HG03469 (cell line): ENCODE results near the gene RAPGEF6.
"Not testable (repeated sequence)": the region's sequence is repeated elsewhere in the genome, so short reads cannot be mapped to it uniquely, and the experiment has no call there.

Source experiments
- ATAC-seq: cut with Tn5 transposase; IDR thresholded peaks from one replicate; pipeline ENCODE4 v1.9.1; 2021; ENCODE audit warnings: mild to moderate bottlenecking, moderate library complexity, moderate number of reproducible peaks; ENCODE audit not compliant: unreplicated experiment

The RAPGEF6 gene

DNA sequence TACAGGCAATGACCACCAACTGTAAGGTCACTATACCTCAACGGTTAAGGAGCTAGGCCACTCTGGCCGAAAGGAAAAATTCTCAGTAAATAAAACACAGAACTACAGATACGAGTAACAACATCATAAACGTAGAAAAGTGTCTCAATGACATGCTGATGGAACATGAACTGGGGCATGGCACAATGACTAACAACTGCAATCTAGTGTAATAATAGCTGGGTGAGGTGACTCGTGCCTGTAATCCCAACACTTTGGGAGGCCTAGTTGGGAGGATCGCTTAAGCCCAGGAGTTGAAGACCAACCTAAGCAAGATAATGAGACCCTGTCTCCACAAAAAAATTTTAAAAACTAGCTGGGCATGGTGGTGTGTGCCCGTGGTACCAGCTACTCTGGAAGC, 9.8 kb upstream of the RAPGEF6 start:
- no peak for ATAC-seq

DNA sequence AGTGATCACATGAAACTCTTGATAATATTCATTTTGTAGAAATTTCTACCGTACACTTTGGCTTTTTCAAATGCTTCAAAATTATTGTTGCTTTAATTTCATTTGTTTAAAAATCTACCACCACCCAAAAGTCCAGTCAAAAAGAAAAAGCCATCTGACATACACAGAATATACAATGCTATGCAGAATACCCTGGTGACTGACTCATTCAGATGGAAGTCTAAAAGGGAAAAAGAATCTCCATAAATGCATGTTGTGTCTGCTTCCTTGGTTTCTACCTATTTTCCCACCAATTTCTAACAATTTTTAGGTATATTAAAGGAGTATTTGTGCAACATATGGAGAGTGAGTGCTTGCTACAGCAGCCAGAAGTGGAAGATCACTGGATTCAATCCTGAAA, 9.3 kb upstream of the RAPGEF6 start:
- no peak for ATAC-seq

DNA sequence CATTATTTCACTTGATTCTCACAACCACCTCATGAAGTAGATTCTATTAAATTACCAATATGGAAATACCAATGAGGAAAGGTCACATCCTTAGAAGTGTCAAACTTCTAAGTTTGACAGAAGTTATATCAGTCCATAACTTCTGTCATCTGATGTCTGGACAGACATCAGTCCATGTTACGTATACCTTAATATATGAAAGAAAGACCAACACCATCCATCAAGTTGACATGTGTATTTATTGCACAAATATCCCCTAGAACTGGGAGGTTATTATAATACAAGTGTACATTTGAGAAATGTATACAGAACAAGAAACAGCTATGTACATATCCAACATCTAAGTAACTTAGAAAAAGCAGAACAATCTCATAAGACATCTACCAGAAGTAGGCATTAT, 6.5 kb upstream of the RAPGEF6 start:
- ATAC-seq = no peak

DNA sequence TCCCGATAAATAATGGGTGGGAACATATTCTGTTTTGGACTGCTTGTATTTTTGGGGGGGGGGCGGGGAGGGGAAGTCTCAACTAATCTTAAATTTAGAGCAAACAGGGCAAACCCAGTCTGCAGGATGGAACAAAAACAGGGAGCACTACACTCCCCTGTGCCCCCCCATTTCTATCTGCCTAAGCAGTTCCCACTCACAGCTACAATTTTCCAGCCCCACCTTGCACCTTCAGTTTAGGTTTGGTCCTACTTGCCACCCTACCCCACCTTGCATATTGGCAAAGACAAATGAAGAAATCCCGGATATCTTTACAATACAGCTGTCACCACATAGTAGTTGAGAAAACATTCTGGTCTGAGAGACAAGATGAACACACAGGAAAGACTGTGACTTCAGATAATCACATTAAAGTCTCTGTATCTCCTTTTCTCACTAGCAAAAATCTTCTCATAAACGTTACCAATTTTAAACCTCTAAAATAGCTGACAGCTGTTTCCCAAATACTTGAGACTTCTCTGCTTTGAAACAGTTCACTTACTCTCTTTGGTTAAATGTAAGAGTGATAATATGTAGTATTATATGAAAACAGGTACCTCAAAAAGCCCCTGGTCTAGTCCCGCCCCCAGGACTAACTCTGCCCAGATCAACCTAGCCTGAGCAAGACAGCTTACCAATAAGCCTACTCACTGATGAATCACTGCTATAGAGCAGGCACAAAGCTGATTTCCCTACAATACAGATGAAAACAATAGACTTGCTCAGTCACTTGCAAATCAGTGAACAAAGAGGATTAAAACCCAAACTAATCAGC, 5.2 kb upstream of the RAPGEF6 start:
- ATAC-seq = peak; percentile 44

DNA sequence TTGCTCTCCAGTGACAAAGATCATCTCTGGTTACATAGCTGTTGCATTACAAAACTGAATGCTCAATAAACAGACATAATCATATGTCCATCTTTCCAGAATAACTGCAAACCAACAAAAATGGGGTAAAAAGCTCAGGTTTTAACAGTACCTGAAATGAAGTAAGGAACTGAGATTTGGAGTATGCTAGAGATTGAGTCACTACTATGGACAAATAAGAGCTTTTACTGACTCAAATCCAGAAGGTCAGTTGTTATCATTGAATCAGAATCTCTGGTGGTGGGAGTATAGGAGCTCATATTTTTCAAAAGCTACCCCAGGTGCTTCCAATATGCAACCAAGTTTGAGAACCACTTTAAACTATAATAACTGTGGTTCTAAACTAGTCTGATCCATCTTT, 4.1 kb upstream of the RAPGEF6 start:
- no peak for ATAC-seq

DNA sequence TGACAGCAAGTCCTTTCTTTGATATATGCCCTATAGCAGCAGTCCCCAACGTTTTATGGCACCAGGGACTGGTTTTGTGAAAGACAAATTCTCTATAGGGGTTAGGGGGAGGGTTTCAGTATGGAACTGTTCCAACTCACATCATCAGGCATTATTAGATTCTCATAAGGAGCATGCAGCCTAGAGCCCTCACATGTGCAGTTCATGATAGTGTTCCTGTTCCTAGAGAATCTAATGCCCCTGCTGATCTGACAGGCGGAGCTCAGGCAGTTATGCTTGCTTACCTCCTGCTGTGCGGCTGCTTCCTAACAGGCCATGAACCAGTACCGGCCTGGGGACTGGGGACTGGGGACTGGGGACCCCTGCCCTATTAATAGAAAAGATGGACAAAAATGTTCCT, 2.7 kb upstream of the RAPGEF6 start:
- no peak for ATAC-seq

DNA sequence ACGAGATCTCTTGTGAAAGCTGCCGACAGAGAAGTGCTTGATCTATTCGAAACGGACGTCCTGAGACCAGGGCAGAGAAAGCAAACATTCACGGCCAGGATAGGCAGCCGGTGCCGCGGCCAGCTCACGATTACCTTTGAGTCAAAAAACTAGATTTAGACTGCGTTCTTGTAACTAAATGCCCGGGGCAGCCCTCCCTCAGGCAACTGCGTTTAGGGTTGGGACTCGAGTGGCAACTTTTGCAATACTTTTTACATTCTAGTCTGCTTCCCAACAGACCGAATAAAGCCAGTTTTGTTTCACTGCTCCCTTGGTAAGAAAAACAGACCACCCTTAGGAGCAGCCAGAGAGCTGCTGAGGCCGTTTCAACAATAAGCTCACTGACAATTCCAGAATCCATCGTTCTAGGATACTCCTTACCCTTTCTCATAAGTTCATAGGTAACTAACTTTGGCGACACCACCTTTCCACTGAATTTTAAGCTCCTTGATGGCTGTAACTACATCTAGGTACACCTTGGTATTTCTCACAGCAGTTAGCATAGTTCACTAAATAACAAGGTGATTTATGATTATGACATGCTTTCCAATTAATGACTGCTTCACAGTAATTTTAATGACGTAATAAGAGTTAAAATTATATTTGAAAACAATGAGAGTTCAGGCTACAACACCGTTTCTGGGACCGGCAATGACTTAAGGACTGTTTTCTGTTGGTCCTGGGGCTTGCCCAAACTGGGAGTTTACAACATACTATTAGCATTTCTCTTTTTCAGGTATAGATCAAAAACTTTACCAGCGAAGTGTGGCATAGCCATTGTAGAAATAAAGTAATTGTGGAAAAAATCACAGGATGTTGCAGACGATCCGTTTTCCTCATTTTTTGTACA, 899 bp upstream of the RAPGEF6 start:
- ATAC-seq = no peak

DNA sequence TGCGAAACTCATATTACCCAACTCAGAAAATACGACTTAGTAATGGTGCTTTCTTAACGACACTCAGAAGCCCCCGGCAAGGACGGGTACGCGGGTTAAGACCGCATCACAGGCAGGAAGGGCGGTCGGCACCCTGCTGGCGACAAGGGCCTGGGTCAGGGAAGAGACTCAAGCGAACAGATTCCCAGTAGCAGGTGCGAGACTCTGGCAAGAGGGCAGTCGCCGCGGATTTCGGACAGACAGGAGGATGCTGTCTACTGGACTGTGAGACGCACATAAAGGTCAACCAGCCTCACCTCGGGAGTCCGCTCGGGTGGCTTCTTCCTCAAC, 398 bp downstream of the RAPGEF6 start:
- ATAC-seq = peak; percentile 18

DNA sequence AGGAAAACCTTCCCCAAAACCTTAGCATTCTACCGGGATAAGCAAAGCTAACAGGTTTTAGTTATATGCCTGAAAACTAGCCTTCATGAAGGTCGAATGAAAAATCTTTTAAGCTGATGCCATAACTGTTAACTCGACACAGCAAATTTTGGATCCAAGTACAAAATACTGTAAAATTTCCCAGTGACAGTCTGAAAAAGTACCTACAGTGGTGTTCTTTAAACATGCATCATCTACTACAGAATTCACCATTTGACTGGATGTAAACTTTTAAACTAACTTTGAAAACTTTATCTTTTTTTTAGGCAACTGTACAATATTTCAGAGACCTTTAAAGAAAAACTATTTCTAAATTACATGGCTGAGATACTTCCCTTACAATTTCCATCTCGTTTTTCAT, 791 bp downstream of the RAPGEF6 start:
- ATAC-seq = no peak

DNA sequence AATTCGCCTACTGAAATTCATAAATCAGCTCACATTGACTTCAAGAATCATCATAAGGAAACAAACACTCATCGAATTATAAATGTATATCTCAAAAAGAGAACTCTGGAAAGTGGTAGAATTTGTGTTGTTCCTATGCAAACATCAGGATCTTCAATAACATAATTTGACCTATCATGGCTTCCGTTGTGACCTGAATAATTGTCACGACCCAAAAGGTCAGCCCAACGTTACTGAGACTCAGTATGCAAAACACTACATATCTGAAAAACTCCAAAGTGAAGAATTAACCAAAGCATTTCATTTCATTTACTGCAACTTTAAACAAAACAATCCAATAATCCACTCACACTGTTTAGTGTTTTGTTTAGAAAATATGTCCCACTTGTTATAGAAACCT, 1.2 kb downstream of the RAPGEF6 start:
- no peak for ATAC-seq

DNA sequence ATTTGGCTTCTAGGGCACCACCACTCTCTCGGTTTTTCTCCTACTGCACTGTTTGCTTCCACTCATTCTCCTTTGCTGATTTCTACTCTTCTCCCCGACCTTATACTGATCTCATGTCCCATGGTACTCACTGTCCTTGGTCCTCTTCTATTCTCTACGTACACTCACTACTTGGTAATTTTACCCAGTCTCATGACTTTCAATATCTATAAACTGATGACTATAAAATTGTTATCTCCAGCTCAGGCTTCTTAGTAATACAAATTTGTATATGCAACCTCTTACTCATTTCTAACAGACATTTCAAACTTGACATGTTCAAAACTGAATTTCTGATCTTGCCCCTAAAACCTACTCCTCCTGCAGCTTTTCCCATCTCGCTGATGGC, 4.1 kb downstream of the RAPGEF6 start:
- no peak for ATAC-seq

DNA sequence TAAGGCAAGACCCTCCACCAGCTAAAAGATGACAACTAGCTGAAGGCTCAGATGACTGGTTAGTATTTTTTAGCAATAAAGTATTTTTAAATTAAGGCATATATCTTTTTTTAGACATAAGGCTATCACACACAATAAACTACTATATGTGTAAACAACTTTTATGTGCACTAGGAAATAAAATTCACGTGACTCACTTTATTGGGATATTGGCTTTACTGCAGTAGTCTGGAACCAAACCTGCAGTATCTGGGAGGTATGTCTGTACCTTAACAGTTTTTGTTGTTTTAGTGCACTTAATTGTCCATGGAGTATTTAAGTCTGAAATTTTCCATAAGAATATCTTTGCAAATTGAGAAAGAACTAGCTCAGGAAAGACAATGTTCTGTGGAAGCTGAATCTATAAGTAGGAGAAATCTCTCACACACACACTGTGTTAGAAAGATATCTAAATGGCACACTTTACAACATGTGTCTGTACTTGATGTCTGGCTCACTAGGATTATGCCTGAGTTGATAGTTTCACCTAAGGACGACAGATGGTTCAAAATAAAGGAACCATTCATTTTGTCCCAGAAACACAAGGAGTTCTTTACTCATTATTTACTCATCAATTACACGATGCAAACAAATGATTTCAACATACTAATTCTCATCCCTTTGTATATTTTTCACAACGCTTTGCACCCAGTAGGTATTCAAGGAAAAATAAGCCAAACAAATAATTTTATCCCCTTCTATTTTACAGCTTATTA, 4.6 kb downstream of the RAPGEF6 start:
- ATAC-seq = no peak

DNA sequence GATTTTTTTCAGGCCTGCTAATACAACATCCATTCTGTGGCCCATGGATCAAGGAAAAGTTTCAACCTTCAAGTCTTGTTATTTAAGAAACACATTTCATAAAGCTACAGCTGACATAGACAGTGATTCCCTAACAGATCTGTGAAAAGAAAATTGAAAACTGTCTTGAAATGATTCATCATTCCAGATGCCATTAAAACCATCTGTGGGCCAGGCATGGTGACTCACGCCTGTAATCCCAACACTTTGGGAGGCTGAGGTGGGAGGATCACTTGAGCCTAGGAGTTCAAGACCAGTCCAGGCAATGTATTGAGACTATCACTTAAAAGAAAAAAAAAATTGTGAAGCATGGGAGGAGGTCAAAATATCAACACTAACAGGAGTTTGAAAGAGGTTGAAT, 6.0 kb downstream of the RAPGEF6 start:
- ATAC-seq = no peak

DNA sequence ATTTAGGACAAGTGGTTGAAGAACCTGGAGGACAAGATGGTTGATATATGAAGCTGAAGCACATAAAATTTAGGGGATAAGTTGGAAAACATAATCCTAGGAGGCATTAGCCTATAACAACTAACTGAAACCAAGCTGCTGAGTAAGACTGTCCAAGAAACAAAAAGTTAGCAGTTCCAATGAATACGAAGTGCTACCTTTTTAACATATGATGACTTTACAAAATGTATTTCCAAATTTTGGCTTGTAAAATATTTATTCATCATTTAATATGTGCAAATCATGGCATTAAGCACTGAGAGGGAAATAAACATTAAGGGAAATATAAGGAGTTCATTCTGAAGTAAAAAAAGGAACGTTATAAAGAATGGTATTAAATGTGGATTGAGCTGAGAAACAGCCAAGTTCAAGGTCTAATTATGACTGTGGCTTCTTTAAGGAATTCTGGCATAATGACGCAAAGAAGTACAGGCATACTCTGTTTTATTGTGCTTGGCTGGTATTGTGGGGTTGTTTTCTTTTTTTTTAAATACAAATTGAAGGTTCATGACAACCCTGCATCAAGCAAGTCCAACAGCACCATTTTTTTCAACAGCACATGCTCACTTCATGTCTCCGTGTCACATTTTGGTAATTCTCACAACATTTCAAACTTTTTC, 7.7 kb downstream of the RAPGEF6 start:
- ATAC-seq = no peak

DNA sequence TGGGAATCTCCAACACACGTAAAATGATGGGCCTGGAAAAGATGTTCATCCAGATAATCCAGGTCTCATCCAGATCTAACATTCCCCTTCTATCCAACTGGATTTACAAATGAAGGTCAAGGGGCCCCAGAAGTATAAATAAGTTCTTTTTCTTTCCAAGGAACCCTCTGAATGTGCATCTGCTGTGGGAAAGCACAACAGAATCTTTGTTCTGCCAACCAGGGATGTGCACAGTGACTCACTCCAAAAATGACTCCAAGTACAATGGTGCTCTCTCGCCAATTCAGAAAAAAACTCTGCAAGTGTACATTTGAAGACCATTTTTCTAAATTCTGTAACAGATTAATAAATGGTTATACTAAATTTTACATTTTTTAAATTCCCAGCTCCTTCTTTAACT, 12.4 kb downstream of the RAPGEF6 start:
- no peak for ATAC-seq

DNA sequence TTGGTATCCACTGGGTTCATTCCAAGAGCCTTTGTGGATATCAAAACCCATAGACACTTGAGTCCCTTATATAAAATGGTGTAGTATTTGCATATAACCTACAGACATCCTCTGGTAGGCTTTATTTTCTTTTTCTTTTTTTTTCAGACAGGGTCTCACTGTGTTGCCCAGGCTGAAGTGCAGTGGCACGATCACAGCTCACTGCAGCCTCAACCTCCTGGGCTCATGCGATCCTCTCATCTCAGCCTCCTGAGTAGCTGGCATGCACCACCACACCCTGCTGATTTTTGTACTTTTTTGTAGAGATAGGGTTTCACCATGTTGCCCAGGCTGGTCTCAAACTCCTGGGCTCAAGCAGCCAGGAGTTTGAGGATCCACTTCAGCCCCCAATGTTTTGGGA, 13.9 kb downstream of the RAPGEF6 start:
- not testable (repeated sequence) for ATAC-seq

DNA sequence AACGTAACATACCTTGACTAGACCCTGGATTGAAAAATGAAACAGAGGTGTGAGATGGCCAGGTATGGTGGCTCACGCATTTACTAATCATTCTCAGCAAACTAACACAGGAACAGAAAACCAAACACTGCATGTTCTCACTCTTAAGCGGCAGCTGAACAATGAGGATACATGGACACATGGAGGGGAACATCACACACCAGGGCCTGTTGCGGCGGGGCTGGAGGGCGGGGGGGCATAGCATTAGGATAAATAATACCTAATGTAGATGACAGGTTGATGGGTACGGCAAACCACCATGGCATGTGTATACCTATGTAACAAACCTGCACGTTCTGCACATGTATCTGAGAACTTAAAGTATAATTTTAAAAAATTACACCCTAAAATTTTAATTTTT, 15.9 kb downstream of the RAPGEF6 start:
- no peak for ATAC-seq

DNA sequence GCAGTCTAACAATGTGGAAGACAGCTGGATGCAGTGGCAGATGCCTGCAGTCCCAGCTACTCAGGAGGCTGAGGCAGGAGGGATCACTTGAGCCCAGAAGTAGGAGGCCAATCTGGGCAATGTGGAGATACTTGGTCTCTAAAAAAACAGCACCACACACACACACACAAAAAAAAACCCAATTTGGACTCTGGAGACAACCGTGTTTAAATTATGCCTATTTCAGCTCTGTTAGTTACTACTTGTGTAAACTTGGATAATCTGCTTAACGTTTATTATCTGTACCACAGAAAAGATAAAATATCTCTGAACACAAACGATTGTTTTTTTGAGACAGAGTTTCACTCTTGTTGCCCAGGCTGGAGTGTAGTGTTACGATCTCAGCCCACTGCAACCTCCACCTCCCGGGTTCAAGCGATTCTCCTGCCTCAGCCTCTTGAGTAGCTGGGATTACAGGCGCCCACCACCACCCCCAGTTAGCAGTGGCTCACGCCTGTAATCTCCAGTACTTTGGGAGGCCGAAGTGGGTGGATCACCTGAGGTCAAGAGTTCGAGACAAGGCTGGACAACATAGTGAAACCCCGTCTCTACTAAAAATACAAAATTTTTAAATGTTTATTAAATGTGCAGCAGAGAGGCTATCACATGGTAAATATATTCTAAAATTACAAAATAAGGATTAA, 17.7 kb downstream of the RAPGEF6 start:
- no peak for ATAC-seq

DNA sequence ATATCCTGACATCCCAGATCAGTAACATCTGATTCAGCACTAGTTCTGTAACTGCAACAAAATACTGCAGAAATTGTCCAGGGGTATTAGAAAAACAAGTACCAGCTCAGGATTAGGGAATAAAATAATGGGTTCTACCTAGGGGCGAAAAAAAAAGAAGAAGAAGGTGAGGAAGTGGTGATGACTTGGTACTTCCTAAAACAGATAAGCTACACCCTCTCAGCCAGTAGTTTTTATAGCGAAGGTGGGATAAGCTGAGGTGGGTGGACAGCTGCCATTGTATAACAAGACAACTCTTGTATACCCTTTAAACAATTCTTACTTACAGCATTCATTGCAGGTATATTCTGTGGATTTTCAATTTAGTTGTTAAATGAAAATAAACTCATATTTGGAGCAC, 19.1 kb downstream of the RAPGEF6 start:
- no peak for ATAC-seq

DNA sequence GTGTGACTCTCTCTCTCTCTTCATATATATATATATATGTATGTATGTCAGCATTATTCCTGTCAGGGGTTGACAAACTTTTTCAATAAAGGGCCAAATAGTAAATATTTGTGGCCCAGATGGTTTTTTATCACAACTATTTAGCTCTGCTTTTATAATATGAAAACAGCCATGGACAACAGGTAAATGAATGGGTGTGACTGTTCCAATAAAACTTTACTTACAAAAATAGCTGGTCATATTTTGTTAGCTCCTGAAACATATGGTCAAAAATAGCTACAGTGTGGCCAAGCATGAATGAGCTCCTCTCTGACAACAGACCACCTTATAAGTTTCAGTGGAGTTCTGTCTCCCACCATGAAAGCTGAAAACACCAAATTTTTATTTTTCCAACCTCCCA, 21.6 kb downstream of the RAPGEF6 start:
- no peak for ATAC-seq

DNA sequence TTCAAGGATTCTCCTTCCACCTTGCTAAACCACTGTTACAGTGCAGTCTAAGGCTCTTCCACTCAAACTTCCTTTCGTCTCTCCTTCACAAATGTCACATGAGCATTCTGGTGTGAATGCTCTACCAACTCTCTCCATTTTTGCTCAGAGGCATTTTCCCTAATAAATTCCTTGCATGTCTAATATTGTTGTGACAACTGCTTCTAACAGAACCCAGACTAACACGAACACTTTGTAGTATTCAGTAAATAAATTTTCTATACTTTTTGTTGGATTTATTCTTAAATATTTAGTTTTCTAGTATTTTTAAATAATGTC, 24.0 kb downstream of the RAPGEF6 start:
- no peak for ATAC-seq
